Parathyroid adenoma (tissue), 2 donors: ENCODE measurements around the gene CACNA1C.

ENCODE experiments used
- H2AFZ ChIP-seq: fragments of 300-600 bp; sonication (generic); one replicate; pipeline ENCODE4 v1.7.0; 2017; ENCODE audit warnings: antibody characterized with exemption, mild to moderate bottlenecking
- H3K27ac ChIP-seq: fragments of 300-600 bp; sonication (generic); one replicate; pipeline ENCODE4 v1.7.0; 2017
- H3K27me3 ChIP-seq: fragments of 300-600 bp; sonication (generic); one replicate; pipeline ENCODE4 v1.7.0; 2017; ENCODE audit warnings: low read length; ENCODE audit not compliant: control insufficient read depth, insufficient read depth
- H3K36me3 ChIP-seq: fragments of 300-600 bp; sonication (generic); one replicate; pipeline ENCODE4 v1.7.0; 2017; ENCODE audit warnings: low read length; ENCODE audit not compliant: control insufficient read depth, insufficient read depth
- H3K4me1 ChIP-seq: fragments of 300-600 bp; sonication (generic); one replicate; pipeline ENCODE4 v1.7.0; 2017; ENCODE audit warnings: control low read depth
- H3K4me2 ChIP-seq: fragments of 300-600 bp; sonication (generic); one replicate; pipeline ENCODE4 v1.7.0; 2017; ENCODE audit warnings: low read length
- H3K4me3 ChIP-seq: fragments of 300-600 bp; sonication (generic); one replicate; pipeline ENCODE4 v1.7.0; 2017; ENCODE audit warnings: low read depth, low read length
- H3K79me2 ChIP-seq: fragments of 300-600 bp; sonication (generic); one replicate; pipeline ENCODE4 v1.7.0; 2017; ENCODE audit warnings: control low read depth
- H3K9ac ChIP-seq: fragments of 300-600 bp; sonication (generic); one replicate; pipeline ENCODE4 v1.7.0; 2017; ENCODE audit warnings: mild to moderate bottlenecking
- H3K9me3 ChIP-seq: fragments of 300-600 bp; sonication (generic); one replicate; pipeline ENCODE4 v1.7.0; 2017; ENCODE audit warnings: low read length; ENCODE audit not compliant: control insufficient read depth
- CTCF ChIP-seq: fragments of 300-600 bp; sonication (generic); IDR thresholded peaks from one replicate; pipeline ENCODE4 v1.7.0; 2017; ENCODE audit warnings: antibody characterized with exemption, mild to moderate bottlenecking
- donor health status: primary hyperparathyroidism.

The CACNA1C gene

GRCh38 chr12:2650261-2651067 lies 597.7 kb downstream of the CACNA1C start:
- Histone ChIP-seq H3K79me2 (no peaks in the 10 kb centered on the region), H3K36me3 (no peaks in the 10 kb centered on the region), H3K27me3 (no peaks in the 10 kb centered on the region), H2AFZ (no peak overlapping the region), H3K4me1 (no peaks in the 10 kb centered on the region), H3K27ac (no peak overlapping the region), H3K9ac (no peak overlapping the region), H3K9me3 (no peaks in the 10 kb centered on the region), H3K4me3 (no peak overlapping the region), H3K4me2 (no peak overlapping the region)
- TF ChIP-seq CTCF, result no peak

- Histone ChIP-seq H3K27ac (no peak overlapping the region), H3K4me1 (no peaks in the 10 kb centered on the region), H3K9me3 (no peaks in the 10 kb centered on the region), H3K27me3 (no peaks in the 10 kb centered on the region), H3K36me3 (no peaks in the 10 kb centered on the region), H3K4me2 (no peak overlapping the region), H3K4me3 (no peak overlapping the region), H2AFZ (no peak overlapping the region), H3K79me2 (no peaks in the 10 kb centered on the region), H3K9ac (no peak overlapping the region)
- no peak for TF ChIP-seq CTCF
Observed at GRCh38 chr12:2651068-2651965, 598.5 kb downstream of the CACNA1C start.

GRCh38 chr12:2652011-2652400 lies 599.2 kb downstream of the CACNA1C start:
- Histone ChIP-seq H2AFZ (no peak overlapping the region), H3K27me3 (no peaks in the 10 kb centered on the region), H3K36me3 (no peaks in the 10 kb centered on the region), H3K4me2 (no peak overlapping the region), H3K79me2 (no peaks in the 10 kb centered on the region), H3K4me1 (no peaks in the 10 kb centered on the region), H3K4me3 (no peak overlapping the region), H3K9ac (no peak overlapping the region), H3K27ac (no peak overlapping the region), H3K9me3 (no peaks in the 10 kb centered on the region)
- no peak for TF ChIP-seq CTCF

- no peak overlapping the region for H3K27ac ChIP-seq
- no peak overlapping the region for H3K4me3 ChIP-seq
- TF ChIP-seq CTCF, result no peak
- no peaks in the 10 kb centered on the region for H3K4me1 ChIP-seq
- H3K4me2 ChIP-seq, result no peak overlapping the region
- H3K27me3 ChIP-seq, result no peaks in the 10 kb centered on the region
- no peak overlapping the region for H3K9ac ChIP-seq
- H3K79me2 ChIP-seq, result no peaks in the 10 kb centered on the region
- H2AFZ ChIP-seq, result no peak overlapping the region
- H3K36me3 ChIP-seq, result no peaks in the 10 kb centered on the region
- no peaks in the 10 kb centered on the region for H3K9me3 ChIP-seq
Observed at GRCh38 chr12:2652401-2653081, 599.8 kb downstream of the CACNA1C start.
